Loucy (cell line): Measurements from ENCODE around the gene TUBGCP3.

ENCODE experiments used
- EZH2phosphoT487 ChIP-seq: fragments of 200-600 bp; IDR thresholded peaks from 2 replicates; pipeline ENCODE4 v1.6.1; 2018; ENCODE audit warnings: antibody characterized with exemption, mild to moderate bottlenecking, moderate library complexity, borderline replicate concordance
- TF ChIP-seq, protein P1 (sequence below): fragments of 200-600 bp; sonication (generic); conservative IDR thresholded peaks from 2 replicates; pipeline ENCODE4 v1.5.1; 2014; ENCODE audit warnings: mild to moderate bottlenecking, antibody characterized with exemption, low read length

DNA sequence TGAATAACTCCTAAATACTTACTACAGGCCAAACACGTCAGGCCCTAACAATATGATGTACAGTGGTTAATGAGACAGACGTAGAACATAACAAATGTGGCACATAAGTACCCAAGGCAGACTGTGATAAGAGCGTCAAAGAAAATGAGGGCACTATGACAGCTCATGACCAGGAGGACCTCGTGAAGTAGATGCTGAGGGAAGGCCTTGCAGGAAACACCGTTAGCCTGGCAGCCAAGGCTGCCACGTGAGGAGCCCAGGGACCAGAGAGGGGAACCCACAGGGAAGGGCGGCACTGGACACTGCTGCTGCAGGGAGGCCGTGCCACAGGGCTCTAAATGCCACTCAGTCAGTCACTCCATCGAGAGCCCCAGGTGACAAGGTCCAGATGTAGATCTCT lies 5.7 kb downstream of the TUBGCP3 start:
- TF ChIP-seq, protein P1, sequence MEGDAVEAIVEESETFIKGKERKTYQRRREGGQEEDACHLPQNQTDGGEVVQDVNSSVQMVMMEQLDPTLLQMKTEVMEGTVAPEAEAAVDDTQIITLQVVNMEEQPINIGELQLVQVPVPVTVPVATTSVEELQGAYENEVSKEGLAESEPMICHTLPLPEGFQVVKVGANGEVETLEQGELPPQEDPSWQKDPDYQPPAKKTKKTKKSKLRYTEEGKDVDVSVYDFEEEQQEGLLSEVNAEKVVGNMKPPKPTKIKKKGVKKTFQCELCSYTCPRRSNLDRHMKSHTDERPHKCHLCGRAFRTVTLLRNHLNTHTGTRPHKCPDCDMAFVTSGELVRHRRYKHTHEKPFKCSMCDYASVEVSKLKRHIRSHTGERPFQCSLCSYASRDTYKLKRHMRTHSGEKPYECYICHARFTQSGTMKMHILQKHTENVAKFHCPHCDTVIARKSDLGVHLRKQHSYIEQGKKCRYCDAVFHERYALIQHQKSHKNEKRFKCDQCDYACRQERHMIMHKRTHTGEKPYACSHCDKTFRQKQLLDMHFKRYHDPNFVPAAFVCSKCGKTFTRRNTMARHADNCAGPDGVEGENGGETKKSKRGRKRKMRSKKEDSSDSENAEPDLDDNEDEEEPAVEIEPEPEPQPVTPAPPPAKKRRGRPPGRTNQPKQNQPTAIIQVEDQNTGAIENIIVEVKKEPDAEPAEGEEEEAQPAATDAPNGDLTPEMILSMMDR, result no peak
- no peak for TF ChIP-seq EZH2phosphoT487
